Mucosa of descending colon (tissue), 3 donors: Measurements from ENCODE around the gene UGT1A3. TPM values are rescaled to one million over a fixed set of nuclear protein-coding genes. Genes with fewer than 3 reads are reported as not detected.

Experiments
- ATAC-seq: fragments of 200-7000 bp; cut with Tn5 transposase; one replicate; pipeline ENCODE4 v1.9.1; 2020; ENCODE audit warnings: mild to moderate bottlenecking, moderate library complexity
- DNase-seq, 3 donors: peaks; one replicate each; pipeline ENCODE4 v3.0.0-alpha.2; 2020
- H3K36me3 ChIP-seq: fragments of 200-600 bp; one replicate; pipeline ENCODE4 v1.8.0; 2021; ENCODE audit warnings: low read depth, mild to moderate bottlenecking
- H3K4me1 ChIP-seq: fragments of 200-600 bp; one replicate; pipeline ENCODE4 v1.8.0; 2021; ENCODE audit warnings: low read depth, mild to moderate bottlenecking
- H3K4me3 ChIP-seq: fragments of 200-600 bp; one replicate; pipeline ENCODE4 v1.8.0; 2021; ENCODE audit warnings: mild to moderate bottlenecking
- H3K9me3 ChIP-seq: fragments of 200-600 bp; one replicate; pipeline ENCODE4 v1.8.0; 2021; ENCODE audit warnings: mild to moderate bottlenecking
- CTCF ChIP-seq: fragments of 200-600 bp; IDR thresholded peaks from one replicate; pipeline ENCODE4 v1.8.0; 2022; ENCODE audit warnings: antibody characterized with exemption, mild to moderate bottlenecking
- intact Hi-C, 2 donors: fragments of 100-400 bp; cut with DNase I in 1 of 2; cut with micrococcal nuclease in 1 of 2; formaldehyde crosslinking; loops; one replicate each; pipeline versions ENCODE4 v1.11.0 to v1.11.1; 2022; cut with DNase I, micrococcal nuclease
- total RNA-seq, 3 donors: library from RNA; stranded (reverse); fragmentation: NEBNext Ultra II Directional in 2 of 3; extraction: Animal tissue kit (Norgen Biotek cat#: 25700) in 2 of 3; gene quantifications; one replicate each; pipeline versions ENCODE4 v1.2.1 to v1.2.4, GENCODE V29; 2021 to 2023
- donor health status: DM: no; HTN: no; CAD: no; lungs with moderate emphysema.
- donor health status: DM: no; HTN: no; CAD: no.
- donor health status: DM: no; HTN: yes; CAD: no.

The UGT1A3 gene
- total RNA-seq, 3 donors from 2014 or later, result 2.6 to 4.7 (median 2.7) TPM

- Histone ChIP-seq H3K9me3 (no peaks in the 10 kb centered on the region), H3K4me1 (peaks cover 28% of the 10 kb centered on the region), H3K4me3 (no peak overlapping the region), H3K36me3 (no peaks in the 10 kb centered on the region)
- ATAC-seq (peak; percentile 78), DNase-seq (peak; percentile 55 to 73 (median 64))
- intact Hi-C loops, result no loop called here
- TF ChIP-seq CTCF, result no peak
Observed at GRCh38 chr2:233691443-233692433, 37.1 kb upstream of the UGT1A3 start.

- no peak for TF ChIP-seq CTCF
- no peak for DNase-seq
- Histone ChIP-seq H3K36me3 (no peaks in the 10 kb centered on the region), H3K4me3 (no peak within 1 kb of the TSS), H3K9me3 (no peaks in the 10 kb centered on the region), H3K4me1 (peaks cover 28% of the 10 kb centered on the region)
- peak; percentile 50 for ATAC-seq
- intact Hi-C loops, result no loop called here
Observed at GRCh38 chr2:233692648-233693047, 36.2 kb upstream of the UGT1A3 start, which contains the start of gene UGT1A6. TSS of gene UGT1A6 (plus strand) at chr2:233692890. CDS start at chr2:233693005, 115 bp downstream.

GRCh38 chr2:233693963-233694362 is 34.9 kb upstream of the UGT1A3 start:
- ATAC-seq, result no peak
- Histone ChIP-seq H3K4me3 (no peak overlapping the region), H3K4me1 (peaks cover 28% of the 10 kb centered on the region), H3K36me3 (no peaks in the 10 kb centered on the region), H3K9me3 (no peaks in the 10 kb centered on the region)
- no peak for DNase-seq
- no peak for TF ChIP-seq CTCF
- intact Hi-C loops, result no loop called here

GRCh38 chr2:233698740-233699139 is 30.1 kb upstream of the UGT1A3 start:
- DNase-seq (no peak), ATAC-seq (peak; percentile 14)
- TF ChIP-seq CTCF, result no peak
- Histone ChIP-seq H3K9me3 (no peaks in the 10 kb centered on the region), H3K36me3 (no peaks in the 10 kb centered on the region), H3K4me3 (no peak overlapping the region), H3K4me1 (no peaks in the 10 kb centered on the region)
- intact Hi-C loops, result no loop called here

GRCh38 chr2:233699424-233700027 is 29.3 kb upstream of the UGT1A3 start:
- no peak overlapping the region for H3K4me3 ChIP-seq
- intact Hi-C loops, result no loop called here
- DNase-seq, result no peak

More at GRCh38 chr2:233699424-233700027, 29.3 kb upstream of the UGT1A3 start:
- Histone ChIP-seq H3K36me3 (no peaks in the 10 kb centered on the region), H3K9me3 (no peaks in the 10 kb centered on the region), H3K4me1 (no peaks in the 10 kb centered on the region)
- TF ChIP-seq CTCF, result no peak
- no peak for ATAC-seq
